Neural crest cell (in vitro differentiated cells): Measurements from ENCODE around the gene GOLGA6L4. TPM values are rescaled to one million over a fixed set of nuclear protein-coding genes. Genes with fewer than 3 reads are reported as not detected.
"Not testable (repeated sequence)": the region's sequence is repeated elsewhere in the genome, so short reads cannot be mapped to it uniquely, and the experiment has no call there.

Experiments
- DNase-seq: peaks from one replicate; pipeline ENCODE4 v3.0.0; 2021; ENCODE audit warnings: low read depth, mixed read lengths, low spot score
- H3K27ac Mint-ChIP-seq: one replicate; pipeline ENCODE4 v1.8.0; 2021; ENCODE audit warnings: mild to moderate bottlenecking, mixed read lengths; ENCODE audit not compliant: unreplicated experiment
- H3K27me3 Mint-ChIP-seq: 2 replicates; pipeline ENCODE4 v1.8.0; 2021; ENCODE audit warnings: low read depth, mild to moderate bottlenecking, mixed read lengths
- H3K36me3 Mint-ChIP-seq: 2 replicates; pipeline ENCODE4 v1.8.0; 2021; ENCODE audit warnings: low read depth, mild to moderate bottlenecking, mixed read lengths
- H3K4me1 Mint-ChIP-seq: 2 replicates; pipeline ENCODE4 v1.8.0; 2021; ENCODE audit warnings: mixed read lengths
- H3K4me3 Mint-ChIP-seq: one replicate; pipeline ENCODE4 v1.8.0; 2021; ENCODE audit warnings: mild to moderate bottlenecking, mixed read lengths
- H3K9me3 Mint-ChIP-seq: 2 replicates; pipeline ENCODE4 v1.8.0; 2021; ENCODE audit warnings: mixed read lengths
- long read RNA-seq: library from polyadenylated mRNA; unstranded; transcript quantifications from one replicate; pipeline ENCODE4 v2.0.0, GENCODE V29; 2020
- total RNA-seq: library from RNA; stranded (reverse); gene quantifications from 2 replicates; pipeline ENCODE4 v1.2.1, GENCODE V29; 2021
- TF ChIP-seq, protein P1 (sequence below): fragments of 200-600 bp; sonication (generic); conservative IDR thresholded peaks from 2 replicates; pipeline ENCODE4 v1.5.0; 2021; ENCODE audit warnings: antibody characterized with exemption, mild to moderate bottlenecking

GOLGA6L4 gene
- 2.0 and 2.1 TPM in 2 replicates for total RNA-seq
- long read RNA-seq: 0 reads

DNA sequence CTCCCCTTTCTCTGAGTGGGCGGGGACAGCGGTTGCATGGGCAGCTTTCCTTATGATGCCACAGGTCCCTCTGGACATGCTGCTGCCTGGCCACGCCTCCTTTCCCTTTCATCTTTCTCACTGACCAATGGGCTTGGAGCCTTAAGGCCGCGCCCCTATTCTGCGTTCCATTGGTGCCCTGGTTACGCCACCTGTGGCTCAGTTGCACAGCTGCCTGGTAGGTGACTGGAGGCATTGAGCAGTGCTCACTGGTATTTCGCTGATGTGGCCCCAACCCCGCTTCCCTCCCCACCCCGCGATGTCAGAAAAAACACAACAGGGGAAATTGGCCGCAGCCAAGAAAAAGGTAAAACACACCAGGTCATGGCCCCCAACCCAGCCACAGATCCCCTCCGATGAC, at the start of gene GOLGA6L4:
TSS of gene GOLGA6L4 (plus strand) at position 201 of the 400 bp plus-strand sequence. CDS start at position 263, 62 bp downstream.
- not testable (repeated sequence) for H3K4me1 Mint-ChIP-seq, H3K9me3 Mint-ChIP-seq, DNase-seq, H3K4me3 Mint-ChIP-seq, H3K36me3 Mint-ChIP-seq, H3K27me3 Mint-ChIP-seq, H3K27ac Mint-ChIP-seq

DNA sequence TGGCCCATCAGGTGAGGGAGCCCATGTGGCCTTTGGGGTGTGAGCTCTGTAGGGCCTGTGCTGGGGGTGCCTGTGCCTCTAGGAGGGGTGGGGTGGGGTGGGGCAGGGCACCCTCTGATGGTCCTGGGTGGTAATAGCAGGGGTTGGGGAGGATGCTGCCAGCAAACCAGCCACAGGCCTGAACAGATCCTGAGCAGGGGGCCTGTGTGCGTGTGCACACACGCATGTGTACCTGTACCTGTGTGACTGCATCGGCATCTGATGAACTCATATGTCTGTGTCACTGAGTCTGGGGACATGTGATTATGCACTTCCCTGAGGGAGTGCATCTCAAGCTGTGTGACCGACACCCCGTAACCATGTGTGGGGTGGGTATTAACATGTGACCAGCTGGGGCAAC, 42.6 kb upstream of the GOLGA6L4 start:
- not testable (repeated sequence) for H3K27ac Mint-ChIP-seq, H3K27me3 Mint-ChIP-seq, H3K4me1 Mint-ChIP-seq, H3K4me3 Mint-ChIP-seq, H3K36me3 Mint-ChIP-seq, DNase-seq, H3K9me3 Mint-ChIP-seq

DNA sequence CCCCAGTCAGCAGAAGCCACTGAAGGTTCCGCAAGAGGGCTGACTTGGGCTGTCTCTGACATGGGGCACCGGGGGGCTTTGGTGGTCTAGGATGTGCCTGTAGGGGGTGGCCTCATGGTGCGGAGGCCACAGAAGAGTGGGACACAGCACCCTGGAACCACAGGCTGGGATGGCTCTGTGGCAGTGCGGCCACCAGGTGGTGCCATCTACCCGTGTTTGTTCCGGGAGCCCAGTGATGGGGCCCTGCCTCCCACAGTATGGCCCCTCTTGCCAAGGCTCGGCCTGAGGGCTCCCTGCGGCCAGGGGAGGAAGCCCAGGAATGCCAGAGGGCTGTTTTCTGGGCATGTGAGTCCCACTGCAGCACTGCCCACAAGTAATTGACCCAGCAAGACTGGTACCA, 40.0 kb upstream of the GOLGA6L4 start:
- H3K27me3 Mint-ChIP-seq, H3K4me3 Mint-ChIP-seq, H3K36me3 Mint-ChIP-seq, H3K4me1 Mint-ChIP-seq, DNase-seq, H3K27ac Mint-ChIP-seq, H3K9me3 Mint-ChIP-seq: not testable (repeated sequence)

- DNase-seq, H3K36me3 Mint-ChIP-seq, H3K27me3 Mint-ChIP-seq, H3K9me3 Mint-ChIP-seq, H3K27ac Mint-ChIP-seq, H3K4me3 Mint-ChIP-seq, H3K4me1 Mint-ChIP-seq: not testable (repeated sequence)
These were observed 38.9 kb upstream of the GOLGA6L4 start for GRCh38 chr15:84196530-84197188.

DNA sequence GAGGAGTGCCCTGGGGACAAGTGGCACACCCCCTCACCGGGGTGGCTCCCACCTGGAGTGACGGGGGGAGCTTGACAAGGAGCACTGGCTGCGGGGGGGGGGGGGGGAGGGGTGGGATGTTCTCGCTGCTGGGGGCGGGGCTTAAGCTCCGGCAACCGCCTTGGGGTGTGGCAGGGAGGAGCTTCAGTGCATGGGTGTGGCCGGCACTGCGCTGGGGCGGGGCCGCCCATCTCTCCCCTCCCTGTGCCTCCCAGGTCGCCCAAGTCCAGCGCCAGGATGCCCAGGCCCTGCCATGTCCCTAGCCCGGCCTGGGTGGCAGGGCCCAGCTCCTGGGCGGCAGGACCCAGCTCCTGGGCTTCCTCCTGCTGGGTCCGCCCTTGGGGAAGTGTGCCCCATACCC, 35.7 kb upstream of the GOLGA6L4 start:
- not testable (repeated sequence) for H3K27me3 Mint-ChIP-seq, H3K4me1 Mint-ChIP-seq, H3K9me3 Mint-ChIP-seq, DNase-seq, H3K27ac Mint-ChIP-seq, H3K36me3 Mint-ChIP-seq, H3K4me3 Mint-ChIP-seq

GRCh38 chr15:84246441-84246840, 10.9 kb downstream of the GOLGA6L4 start:
- H3K36me3 Mint-ChIP-seq, H3K4me1 Mint-ChIP-seq, DNase-seq, H3K27ac Mint-ChIP-seq, H3K9me3 Mint-ChIP-seq, H3K4me3 Mint-ChIP-seq, H3K27me3 Mint-ChIP-seq: not testable (repeated sequence)
- TF ChIP-seq, protein P1, sequence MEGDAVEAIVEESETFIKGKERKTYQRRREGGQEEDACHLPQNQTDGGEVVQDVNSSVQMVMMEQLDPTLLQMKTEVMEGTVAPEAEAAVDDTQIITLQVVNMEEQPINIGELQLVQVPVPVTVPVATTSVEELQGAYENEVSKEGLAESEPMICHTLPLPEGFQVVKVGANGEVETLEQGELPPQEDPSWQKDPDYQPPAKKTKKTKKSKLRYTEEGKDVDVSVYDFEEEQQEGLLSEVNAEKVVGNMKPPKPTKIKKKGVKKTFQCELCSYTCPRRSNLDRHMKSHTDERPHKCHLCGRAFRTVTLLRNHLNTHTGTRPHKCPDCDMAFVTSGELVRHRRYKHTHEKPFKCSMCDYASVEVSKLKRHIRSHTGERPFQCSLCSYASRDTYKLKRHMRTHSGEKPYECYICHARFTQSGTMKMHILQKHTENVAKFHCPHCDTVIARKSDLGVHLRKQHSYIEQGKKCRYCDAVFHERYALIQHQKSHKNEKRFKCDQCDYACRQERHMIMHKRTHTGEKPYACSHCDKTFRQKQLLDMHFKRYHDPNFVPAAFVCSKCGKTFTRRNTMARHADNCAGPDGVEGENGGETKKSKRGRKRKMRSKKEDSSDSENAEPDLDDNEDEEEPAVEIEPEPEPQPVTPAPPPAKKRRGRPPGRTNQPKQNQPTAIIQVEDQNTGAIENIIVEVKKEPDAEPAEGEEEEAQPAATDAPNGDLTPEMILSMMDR: peak; percentile 53
